HEK293T (cell line): ENCODE data around the gene SH3BP5.

Experiments used
- CTCF ChIA-PET: fragments of 350-600 bp; formaldehyde crosslinking; extraction: SDS; loops from one replicate; lab custom pipeline; 2021; ENCODE audit warnings: antibody characterized with exemption, inconsistent platforms; lab: Yijun Ruan, JAX
- POLR2A ChIA-PET: fragments of 350-600 bp; formaldehyde crosslinking; extraction: SDS; loops from one replicate; lab custom pipeline; 2020; ENCODE audit warnings: antibody characterized with exemption, inconsistent platforms; lab: Yijun Ruan, JAX
- DNase-seq: peaks from one replicate; pipeline ENCODE4 v3.0.0; 2012; ENCODE audit warnings: mixed read lengths; ENCODE audit errors: extremely low spot score
- ARNT ChIP-seq: fragments of 450-650 bp; IDR thresholded peaks from 2 replicates; pipeline ENCODE4 v1.6.1; 2017; ENCODE audit warnings: mild to moderate bottlenecking
- BHLHE40 ChIP-seq: fragments of 450-650 bp; IDR thresholded peaks from 2 replicates; pipeline ENCODE4 v1.6.1; 2016; ENCODE audit warnings: mild to moderate bottlenecking, moderate library complexity, borderline replicate concordance
- CTBP1 ChIP-seq: fragments of 450-650 bp; IDR thresholded peaks from 2 replicates; pipeline ENCODE4 v1.6.1; 2016; ENCODE audit warnings: borderline replicate concordance
- ELF4 ChIP-seq: fragments of 450-650 bp; IDR thresholded peaks from 2 replicates; pipeline ENCODE4 v1.6.1; 2017; ENCODE audit warnings: antibody characterized with exemption
- FOXA1 ChIP-seq: fragments of 450-650 bp; IDR thresholded peaks from 2 replicates; pipeline ENCODE4 v1.6.1; 2016; ENCODE audit warnings: mild to moderate bottlenecking
- FOXK2 ChIP-seq: fragments of 450-650 bp; IDR thresholded peaks from 2 replicates; pipeline ENCODE4 v1.6.1; 2016; ENCODE audit warnings: mild to moderate bottlenecking
- FOXM1 ChIP-seq: fragments of 450-650 bp; IDR thresholded peaks from 2 replicates; pipeline ENCODE4 v1.6.1; 2017; ENCODE audit warnings: mild to moderate bottlenecking, borderline replicate concordance
- HDGF ChIP-seq: fragments of 450-650 bp; IDR thresholded peaks from 2 replicates; pipeline ENCODE4 v1.6.1; 2017; ENCODE audit warnings: antibody characterized with exemption, borderline replicate concordance
- L3MBTL2 ChIP-seq: fragments of 450-650 bp; conservative IDR thresholded peaks from 2 replicates; pipeline ENCODE4 v1.6.1; 2016; ENCODE audit warnings: mild to moderate bottlenecking
- LEF1 ChIP-seq: fragments of 450-650 bp; IDR thresholded peaks from 2 replicates; pipeline ENCODE4 v1.6.1; 2017; ENCODE audit warnings: mild to moderate bottlenecking, borderline replicate concordance
- NFRKB ChIP-seq: fragments of 450-650 bp; IDR thresholded peaks from 2 replicates; pipeline ENCODE4 v1.6.1; 2016; ENCODE audit warnings: mild to moderate bottlenecking, moderate library complexity
- PKNOX1 ChIP-seq: fragments of 450-650 bp; IDR thresholded peaks from 2 replicates; pipeline ENCODE4 v1.6.1; 2016
- SP1 ChIP-seq: fragments of 450-650 bp; IDR thresholded peaks from 2 replicates; pipeline ENCODE4 v1.6.1; 2017
- SUZ12 ChIP-seq: fragments of 450-650 bp; IDR thresholded peaks from 2 replicates; pipeline ENCODE4 v1.6.1; 2016; ENCODE audit warnings: mild to moderate bottlenecking
- TARDBP ChIP-seq: fragments of 450-650 bp; IDR thresholded peaks from 2 replicates; pipeline ENCODE4 v1.6.1; 2016
- ZNF384 ChIP-seq: fragments of 450-650 bp; IDR thresholded peaks from 2 replicates; pipeline ENCODE4 v1.6.1; 2016

The SH3BP5 gene

GRCh38 chr3:15331072-15331605 is 1.2 kb downstream of the SH3BP5 start:
- no peak for DNase-seq
- no peak for TF ChIP-seq TARDBP
- no peak for TF ChIP-seq FOXK2
- TF ChIP-seq ELF4, result no peak
- no peak for TF ChIP-seq SUZ12
- TF ChIP-seq ARNT, result no peak
- TF ChIP-seq CTBP1, result 0 out of 2 replicates have a peak, but pooled peaks have one; percentile 12
- TF ChIP-seq L3MBTL2, result no peak
- peak; percentile 73 for TF ChIP-seq PKNOX1
- TF ChIP-seq FOXM1, result no peak
- TF ChIP-seq SP1, result no peak
- TF ChIP-seq FOXA1, result no peak; the same call in 1 of the 2 replicates
- TF ChIP-seq LEF1, result no peak
- no peak for TF ChIP-seq HDGF
- no peak for TF ChIP-seq NFRKB
- peak; percentile 86 for TF ChIP-seq ZNF384
- no peak for TF ChIP-seq BHLHE40
- ChIA-PET POLR2A (interaction anchor here (1.6 to 1.9 kb wide), 2 partner anchors 21 to 125 kb away, joined by 4 to 5 read pairs; partner anchors contain the start of gene CAPN7), CTCF (interaction anchor here (2.7 kb wide), 1 partner anchor 63 kb away, joined by 12 read pairs; no protein-coding TSS in a partner anchor)

GRCh38 chr3:15330031-15330596 is 2.3 kb downstream of the SH3BP5 start:
- DNase-seq, result peak; percentile 70
- TF ChIP-seq SP1, result no peak
- TF ChIP-seq L3MBTL2, result peak; percentile 70
- TF ChIP-seq BHLHE40, result no peak
- TF ChIP-seq TARDBP, result no peak
- TF ChIP-seq HDGF, result no peak
- no peak for TF ChIP-seq FOXK2
- TF ChIP-seq FOXM1, result no peak
- no peak for TF ChIP-seq FOXA1
- TF ChIP-seq PKNOX1, result peak; percentile 97
- TF ChIP-seq ARNT, result no peak
- TF ChIP-seq CTBP1, result peak; percentile 78; the same call in 1 of the 2 replicates
- no peak; the same call in 1 of the 2 replicates for TF ChIP-seq LEF1
- TF ChIP-seq SUZ12, result no peak
- TF ChIP-seq ELF4, result no peak
- TF ChIP-seq NFRKB, result no peak
- TF ChIP-seq ZNF384, result no peak
- POLR2A ChIA-PET, result interaction anchor here (0.8 to 1.9 kb wide), 3 partner anchors 20 to 124 kb away, joined by 3 to 5 read pairs (median 4); partner anchors contain the start of gene CAPN7
- CTCF ChIA-PET, result interaction anchor here (0.6 to 2.7 kb wide), 3 partner anchors 31 to 62 kb away, joined by 3 to 12 read pairs (median 3); no protein-coding TSS in a partner anchor

- CTCF ChIA-PET, result interaction anchor here (0.5 to 2.7 kb wide), 4 partner anchors 32 to 62 kb away, joined by 3 to 12 read pairs (median 3); no protein-coding TSS in a partner anchor
These were observed 3.1 kb downstream of the SH3BP5 start for GRCh38 chr3:15329046-15330005.

GRCh38 chr3:15327941-15328340 is 4.4 kb downstream of the SH3BP5 start:
- CTCF ChIA-PET, result interaction anchor here (1.4 kb wide), 1 partner anchor 9 kb away, joined by 3 read pairs; no protein-coding TSS in a partner anchor
- DNase-seq, result no peak
- TF ChIP-seq SP1, result no peak
- POLR2A ChIA-PET, result no interaction called here

More at GRCh38 chr3:15329046-15330005, 3.1 kb downstream of the SH3BP5 start:
- POLR2A ChIA-PET, result interaction anchor here (0.8 to 1.9 kb wide), 3 partner anchors 19 to 123 kb away, joined by 3 to 5 read pairs (median 4); partner anchors contain the start of gene CAPN7
- no peak for DNase-seq
- TF ChIP-seq BHLHE40 (no peak), ELF4 (no peak), LEF1 (no peak)

GRCh38 chr3:15326673-15327072 is 5.7 kb downstream of the SH3BP5 start:
- no peak for DNase-seq
- no peak for TF ChIP-seq TARDBP
- ChIA-PET CTCF (no interaction called here), POLR2A (no interaction called here)

- no peak for DNase-seq
- ChIA-PET POLR2A (no interaction called here), CTCF (no interaction called here)
- TF ChIP-seq TARDBP, result no peak
- TF ChIP-seq SUZ12, result no peak
- TF ChIP-seq L3MBTL2, result no peak
- no peak for TF ChIP-seq FOXA1
- TF ChIP-seq FOXM1, result no peak
- no peak for TF ChIP-seq SP1
These were observed 6.3 kb downstream of the SH3BP5 start for GRCh38 chr3:15326037-15326436.
